SK-N-MC (cell line): ENCODE data around the gene TMEM59.

Experiments
- EZH2 ChIP-seq: fragments of 200-600 bp; sonication (generic); IDR thresholded peaks from one replicate; pipeline ENCODE4 v1.6.1; 2017; ENCODE audit warnings: antibody characterized with exemption
- POLR2AphosphoS5 ChIP-seq: IDR thresholded peaks from 2 replicates; pipeline ENCODE4 v1.6.1; 2012; ENCODE audit warnings: mild to moderate bottlenecking, low read depth, low read length, borderline replicate concordance

DNA sequence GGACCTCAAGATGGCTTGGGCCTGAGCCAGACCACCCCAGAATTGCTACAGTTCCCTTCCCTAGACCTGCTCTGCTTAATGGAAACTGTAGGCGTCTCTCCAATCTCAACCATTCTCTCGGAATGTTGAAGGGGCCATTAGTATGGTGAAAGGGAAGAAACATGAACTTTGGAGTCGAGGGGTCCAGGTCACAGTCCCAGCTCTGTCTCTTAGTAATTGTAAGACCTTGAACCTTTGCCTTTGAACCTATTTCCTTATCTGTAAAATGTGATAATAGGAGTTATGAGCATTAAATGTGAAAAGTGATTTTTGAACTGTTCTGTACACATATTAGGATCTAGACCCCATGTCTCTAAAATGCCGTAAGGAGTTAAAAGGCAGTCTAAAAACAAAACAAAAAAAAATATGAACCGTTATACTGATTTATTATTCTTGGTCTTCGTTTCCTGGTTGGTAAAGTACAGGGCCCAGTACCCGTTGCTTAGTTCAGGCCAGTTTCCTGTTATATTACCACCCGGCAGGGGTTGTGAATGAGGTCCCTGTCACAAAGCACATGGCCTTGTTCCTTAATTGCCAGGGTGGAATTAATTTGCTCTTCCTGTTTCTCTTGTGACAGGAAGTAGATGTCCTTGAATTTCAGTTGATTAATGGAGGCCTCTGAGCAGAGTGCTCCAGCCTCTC, 42.7 kb upstream of the TMEM59 start:
- TF ChIP-seq POLR2AphosphoS5 (peak; percentile 73; the same call in 1 of the 2 replicates), EZH2 (no peak)
